ENCODE data around the gene FBXO45. TPM values are rescaled to one million over a fixed set of nuclear protein-coding genes. Genes with fewer than 3 reads are reported as not detected.
A peak's percentile ranks its signal among the peaks of the same experiment; 100 is the strongest.

The FBXO45 gene
- total and polyA plus RNA-seq, 10 of the 15 experiments (the other 5 are each of a cell fraction or from before 2014, with no cell fraction given): 4.0 to 17.3 (median 11.8) TPM

DNA sequence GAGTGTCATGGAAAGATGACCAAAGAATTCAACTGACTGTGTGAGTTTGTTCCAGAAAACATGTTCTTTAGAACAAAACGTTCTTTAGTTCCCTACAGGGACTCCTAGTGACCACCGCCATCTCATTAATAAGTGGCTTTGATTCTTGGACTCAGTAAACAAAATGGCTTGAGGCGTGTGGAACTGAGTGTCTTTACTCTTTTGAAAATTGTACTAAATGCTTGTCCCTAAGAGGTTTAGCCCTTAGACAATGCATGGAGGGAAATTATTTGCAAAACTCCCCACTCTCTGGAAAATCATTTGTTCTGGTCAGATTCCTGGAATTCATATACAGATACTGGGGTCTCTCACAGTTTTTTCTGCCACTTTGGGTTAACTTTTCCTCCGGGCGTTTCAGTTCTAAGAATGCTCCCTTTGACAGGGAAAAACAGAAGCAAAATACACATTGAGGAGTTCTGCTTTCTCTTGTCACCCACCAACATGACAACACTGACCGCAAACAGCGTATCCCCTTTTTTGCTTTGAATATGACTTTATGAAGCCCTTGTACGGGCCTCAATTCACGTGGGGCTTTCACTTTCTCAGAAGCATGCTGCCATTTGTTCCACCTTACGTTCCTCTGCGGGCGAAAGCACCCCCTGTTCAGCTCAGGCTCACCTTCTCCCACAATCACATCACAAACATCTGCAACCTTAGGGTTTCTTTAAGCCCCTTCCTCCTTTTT is 55.8 kb downstream of the FBXO45 start (continued):
- TF ChIP-seq, protein P1, sequence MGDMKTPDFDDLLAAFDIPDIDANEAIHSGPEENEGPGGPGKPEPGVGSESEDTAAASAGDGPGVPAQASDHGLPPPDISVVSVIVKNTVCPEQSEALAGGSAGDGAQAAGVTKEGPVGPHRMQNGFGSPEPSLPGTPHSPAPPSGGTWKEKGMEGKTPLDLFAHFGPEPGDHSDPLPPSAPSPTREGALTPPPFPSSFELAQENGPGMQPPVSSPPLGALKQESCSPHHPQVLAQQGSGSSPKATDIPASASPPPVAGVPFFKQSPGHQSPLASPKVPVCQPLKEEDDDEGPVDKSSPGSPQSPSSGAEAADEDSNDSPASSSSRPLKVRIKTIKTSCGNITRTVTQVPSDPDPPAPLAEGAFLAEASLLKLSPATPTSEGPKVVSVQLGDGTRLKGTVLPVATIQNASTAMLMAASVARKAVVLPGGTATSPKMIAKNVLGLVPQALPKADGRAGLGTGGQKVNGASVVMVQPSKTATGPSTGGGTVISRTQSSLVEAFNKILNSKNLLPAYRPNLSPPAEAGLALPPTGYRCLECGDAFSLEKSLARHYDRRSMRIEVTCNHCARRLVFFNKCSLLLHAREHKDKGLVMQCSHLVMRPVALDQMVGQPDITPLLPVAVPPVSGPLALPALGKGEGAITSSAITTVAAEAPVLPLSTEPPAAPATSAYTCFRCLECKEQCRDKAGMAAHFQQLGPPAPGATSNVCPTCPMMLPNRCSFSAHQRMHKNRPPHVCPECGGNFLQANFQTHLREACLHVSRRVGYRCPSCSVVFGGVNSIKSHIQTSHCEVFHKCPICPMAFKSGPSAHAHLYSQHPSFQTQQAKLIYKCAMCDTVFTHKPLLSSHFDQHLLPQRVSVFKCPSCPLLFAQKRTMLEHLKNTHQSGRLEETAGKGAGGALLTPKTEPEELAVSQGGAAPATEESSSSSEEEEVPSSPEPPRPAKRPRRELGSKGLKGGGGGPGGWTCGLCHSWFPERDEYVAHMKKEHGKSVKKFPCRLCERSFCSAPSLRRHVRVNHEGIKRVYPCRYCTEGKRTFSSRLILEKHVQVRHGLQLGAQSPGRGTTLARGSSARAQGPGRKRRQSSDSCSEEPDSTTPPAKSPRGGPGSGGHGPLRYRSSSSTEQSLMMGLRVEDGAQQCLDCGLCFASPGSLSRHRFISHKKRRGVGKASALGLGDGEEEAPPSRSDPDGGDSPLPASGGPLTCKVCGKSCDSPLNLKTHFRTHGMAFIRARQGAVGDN (IDR thresholded peaks at IDR 0.05): peak; percentile 44; the same call in 1 of the 2 replicates
- peak; percentile 83; the same call in 1 of the 2 replicates for TF ChIP-seq ZBED1 (IDR thresholded peaks at IDR 0.05; ENCODE audit: borderline replicate concordance)
- TF ChIP-seq, protein P2, sequence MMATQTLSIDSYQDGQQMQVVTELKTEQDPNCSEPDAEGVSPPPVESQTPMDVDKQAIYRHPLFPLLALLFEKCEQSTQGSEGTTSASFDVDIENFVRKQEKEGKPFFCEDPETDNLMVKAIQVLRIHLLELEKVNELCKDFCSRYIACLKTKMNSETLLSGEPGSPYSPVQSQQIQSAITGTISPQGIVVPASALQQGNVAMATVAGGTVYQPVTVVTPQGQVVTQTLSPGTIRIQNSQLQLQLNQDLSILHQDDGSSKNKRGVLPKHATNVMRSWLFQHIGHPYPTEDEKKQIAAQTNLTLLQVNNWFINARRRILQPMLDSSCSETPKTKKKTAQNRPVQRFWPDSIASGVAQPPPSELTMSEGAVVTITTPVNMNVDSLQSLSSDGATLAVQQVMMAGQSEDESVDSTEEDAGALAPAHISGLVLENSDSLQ (IDR thresholded peaks at IDR 0.05): peak; percentile 35; the same call in 1 of the 2 replicates
- TF ChIP-seq TCF12 (IDR thresholded peaks at IDR 0.05; ENCODE audit: low read depth, low read length): 0 out of 2 replicates have a peak, but pooled peaks have one; percentile 47
- TF ChIP-seq NFIC (IDR thresholded peaks at IDR 0.05; ENCODE audit: low read depth, low read length): peak; percentile 90
- peak; percentile 95 to 97 for TF ChIP-seq BHLHE40 (IDR thresholded peaks at IDR 0.05; ENCODE audit: borderline replicate concordance in 1 of 2, low read depth in 2 of 2, low read length in 1 of 2)
- TF ChIP-seq ZSCAN29 (IDR thresholded peaks at IDR 0.05): no peak
- TF ChIP-seq, protein P3, sequence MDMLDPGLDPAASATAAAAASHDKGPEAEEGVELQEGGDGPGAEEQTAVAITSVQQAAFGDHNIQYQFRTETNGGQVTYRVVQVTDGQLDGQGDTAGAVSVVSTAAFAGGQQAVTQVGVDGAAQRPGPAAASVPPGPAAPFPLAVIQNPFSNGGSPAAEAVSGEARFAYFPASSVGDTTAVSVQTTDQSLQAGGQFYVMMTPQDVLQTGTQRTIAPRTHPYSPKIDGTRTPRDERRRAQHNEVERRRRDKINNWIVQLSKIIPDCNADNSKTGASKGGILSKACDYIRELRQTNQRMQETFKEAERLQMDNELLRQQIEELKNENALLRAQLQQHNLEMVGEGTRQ (IDR thresholded peaks at IDR 0.05; ENCODE audit: borderline replicate concordance, low read depth, low read length): no peak
- peak; percentile 77; the same call in 1 of the 2 replicates for TF ChIP-seq FOXM1 (IDR thresholded peaks at IDR 0.05; ENCODE audit: low read depth, low read length)
- no peak for TF ChIP-seq CHD1 (IDR thresholded peaks at IDR 0.05; ENCODE audit: low read depth, low read length)
- peak; percentile 92 for TF ChIP-seq ATF7 (IDR thresholded peaks at IDR 0.05; ENCODE audit: low read depth)
- no peak for TF ChIP-seq ZZZ3 (IDR thresholded peaks at IDR 0.05; ENCODE audit: control insufficient read depth, insufficient read length, low read depth)
- no peak; the same call in 1 of the 2 replicates for TF ChIP-seq RCOR1 (conservative IDR thresholded peaks at IDR 0.05; ENCODE audit: low read depth, low read length)
- TF ChIP-seq, protein P4, sequence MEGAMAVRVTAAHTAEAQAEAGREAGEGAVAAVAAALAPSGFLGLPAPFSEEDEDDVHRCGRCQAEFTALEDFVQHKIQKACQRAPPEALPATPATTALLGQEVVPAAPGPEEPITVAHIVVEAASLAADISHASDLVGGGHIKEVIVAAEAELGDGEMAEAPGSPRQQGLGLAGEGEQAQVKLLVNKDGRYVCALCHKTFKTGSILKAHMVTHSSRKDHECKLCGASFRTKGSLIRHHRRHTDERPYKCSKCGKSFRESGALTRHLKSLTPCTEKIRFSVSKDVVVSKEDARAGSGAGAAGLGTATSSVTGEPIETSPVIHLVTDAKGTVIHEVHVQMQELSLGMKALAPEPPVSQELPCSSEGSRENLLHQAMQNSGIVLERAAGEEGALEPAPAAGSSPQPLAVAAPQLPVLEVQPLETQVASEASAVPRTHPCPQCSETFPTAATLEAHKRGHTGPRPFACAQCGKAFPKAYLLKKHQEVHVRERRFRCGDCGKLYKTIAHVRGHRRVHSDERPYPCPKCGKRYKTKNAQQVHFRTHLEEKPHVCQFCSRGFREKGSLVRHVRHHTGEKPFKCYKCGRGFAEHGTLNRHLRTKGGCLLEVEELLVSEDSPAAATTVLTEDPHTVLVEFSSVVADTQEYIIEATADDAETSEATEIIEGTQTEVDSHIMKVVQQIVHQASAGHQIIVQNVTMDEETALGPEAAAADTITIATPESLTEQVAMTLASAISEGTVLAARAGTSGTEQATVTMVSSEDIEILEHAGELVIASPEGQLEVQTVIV (IDR thresholded peaks at IDR 0.05; ENCODE audit: borderline replicate concordance, partially characterized antibody): no peak
- no peak for TF ChIP-seq SMAD5 (IDR thresholded peaks at IDR 0.05; ENCODE audit: low read depth)
- peak; percentile 27; the same call in 1 of the 2 replicates for TF ChIP-seq JUND (IDR thresholded peaks at IDR 0.05; ENCODE audit: low read depth, low read length)
- TF ChIP-seq, protein P5, sequence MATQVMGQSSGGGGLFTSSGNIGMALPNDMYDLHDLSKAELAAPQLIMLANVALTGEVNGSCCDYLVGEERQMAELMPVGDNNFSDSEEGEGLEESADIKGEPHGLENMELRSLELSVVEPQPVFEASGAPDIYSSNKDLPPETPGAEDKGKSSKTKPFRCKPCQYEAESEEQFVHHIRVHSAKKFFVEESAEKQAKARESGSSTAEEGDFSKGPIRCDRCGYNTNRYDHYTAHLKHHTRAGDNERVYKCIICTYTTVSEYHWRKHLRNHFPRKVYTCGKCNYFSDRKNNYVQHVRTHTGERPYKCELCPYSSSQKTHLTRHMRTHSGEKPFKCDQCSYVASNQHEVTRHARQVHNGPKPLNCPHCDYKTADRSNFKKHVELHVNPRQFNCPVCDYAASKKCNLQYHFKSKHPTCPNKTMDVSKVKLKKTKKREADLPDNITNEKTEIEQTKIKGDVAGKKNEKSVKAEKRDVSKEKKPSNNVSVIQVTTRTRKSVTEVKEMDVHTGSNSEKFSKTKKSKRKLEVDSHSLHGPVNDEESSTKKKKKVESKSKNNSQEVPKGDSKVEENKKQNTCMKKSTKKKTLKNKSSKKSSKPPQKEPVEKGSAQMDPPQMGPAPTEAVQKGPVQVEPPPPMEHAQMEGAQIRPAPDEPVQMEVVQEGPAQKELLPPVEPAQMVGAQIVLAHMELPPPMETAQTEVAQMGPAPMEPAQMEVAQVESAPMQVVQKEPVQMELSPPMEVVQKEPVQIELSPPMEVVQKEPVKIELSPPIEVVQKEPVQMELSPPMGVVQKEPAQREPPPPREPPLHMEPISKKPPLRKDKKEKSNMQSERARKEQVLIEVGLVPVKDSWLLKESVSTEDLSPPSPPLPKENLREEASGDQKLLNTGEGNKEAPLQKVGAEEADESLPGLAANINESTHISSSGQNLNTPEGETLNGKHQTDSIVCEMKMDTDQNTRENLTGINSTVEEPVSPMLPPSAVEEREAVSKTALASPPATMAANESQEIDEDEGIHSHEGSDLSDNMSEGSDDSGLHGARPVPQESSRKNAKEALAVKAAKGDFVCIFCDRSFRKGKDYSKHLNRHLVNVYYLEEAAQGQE (IDR thresholded peaks at IDR 0.05; ENCODE audit: low read depth, low read length): no peak
